T47D (cell line): ENCODE measurements around the gene TRABD.

Experiments used
- DNase-seq, 2 experiments: peaks; one replicate each; pipeline versions ENCODE4 v3.0.0 to v3.0.0-alpha.2; 2011 to 2012; ENCODE audit warnings: low read depth in 1 of 2, low spot score in 1 of 2
- JUND ChIP-seq: IDR thresholded peaks from 2 replicates; pipeline ENCODE4 v1.6.1; 2012; ENCODE audit warnings: low read depth
- in situ Hi-C: cut with HindIII; loops from 2 replicates; pipeline ENCODE4 v1.10.0; 2016; ENCODE audit warnings: low sequenced_read_pairs, low pct_unique_long_range_greater_than_20kb

Gene TRABD

GRCh38 chr22:50208939-50209892 is 23.5 kb downstream of the TRABD start:
- no peak for TF ChIP-seq JUND
- DNase-seq, result no peak
- in situ Hi-C loops, result no loop called here

GRCh38 chr22:50209893-50210292 is 24.2 kb downstream of the TRABD start:
- peak; percentile 72 to 79 for DNase-seq
- no peak for TF ChIP-seq JUND
- in situ Hi-C loops, result no loop called here

GRCh38 chr22:50210378-50211139 is 24.8 kb downstream of the TRABD start:
- in situ Hi-C loops, result no loop called here
- no peak for DNase-seq
- no peak for TF ChIP-seq JUND

GRCh38 chr22:50211147-50211546 is 25.4 kb downstream of the TRABD start:
- no peak for DNase-seq
- in situ Hi-C loops, result no loop called here
- TF ChIP-seq JUND, result no peak

- TF ChIP-seq JUND, result no peak
- in situ Hi-C loops, result no loop called here
- DNase-seq, result no peak
Observed at GRCh38 chr22:50213263-50213662, 27.6 kb downstream of the TRABD start.

GRCh38 chr22:50215297-50216054 is 29.8 kb downstream of the TRABD start:
- in situ Hi-C loops, result no loop called here
- TF ChIP-seq JUND, result no peak
- DNase-seq, result no peak

GRCh38 chr22:50216055-50216683 is 30.5 kb downstream of the TRABD start:
- no peak for TF ChIP-seq JUND
- in situ Hi-C loops, result no loop called here
- DNase-seq, result no peak

- in situ Hi-C loops, result no loop called here
- DNase-seq, result no peak
- no peak for TF ChIP-seq JUND
Observed at GRCh38 chr22:50216684-50217520, 31.2 kb downstream of the TRABD start.

- no peak for TF ChIP-seq JUND
- DNase-seq, result no peak
- in situ Hi-C loops, result no loop called here
Observed at GRCh38 chr22:50217543-50218152, 31.9 kb downstream of the TRABD start.

- no peak for TF ChIP-seq JUND
- in situ Hi-C loops, result no loop called here
- DNase-seq, result no peak
Observed at GRCh38 chr22:50218153-50218995, 32.7 kb downstream of the TRABD start.
